HepG2 (cell line): ENCODE results near the gene NGEF. TPM values are rescaled to one million over a fixed set of nuclear protein-coding genes. Genes with fewer than 3 reads are reported as not detected.

Source experiments
- AGO2 ChIP-seq: fragments of 200-400 bp; formaldehyde crosslinking; optimal IDR thresholded peaks from 2 replicates; pipeline ENCODE3; 2017; ENCODE audit warnings: mild to moderate bottlenecking, low read depth, low read length, moderate library complexity
- BHLHE40 ChIP-seq: IDR thresholded peaks from 2 replicates; pipeline ENCODE4 v1.6.1; 2011; ENCODE audit warnings: low read length, improper control_type of control experiment
- CREM ChIP-seq, 2 experiments: sonication (generic) in 1 of 2; formaldehyde crosslinking in 1 of 2; IDR thresholded peaks; 2 replicates each; pipeline versions ENCODE4 v1.4.0 to v1.6.1; 2016 to 2020; ENCODE audit warnings: antibody characterized with exemption in 1 of 2, mild to moderate bottlenecking in 1 of 2, missing genetic modification reagents in 1 of 2
- DMAP1 ChIP-seq: IDR thresholded peaks from 2 replicates; pipeline ENCODE4 v1.6.1; 2016
- FLYWCH1 ChIP-seq: sonication (generic); formaldehyde crosslinking; IDR thresholded peaks from 2 replicates; pipeline ENCODE4 v1.8.1; 2023; ENCODE audit warnings: mild to moderate bottlenecking, missing genetic modification reagents
- FOXA3 ChIP-seq: IDR thresholded peaks from 2 replicates; pipeline ENCODE4 v1.6.1; 2016; ENCODE audit warnings: missing genetic modification reagents, missing compliant biosample characterization
- KAT7 ChIP-seq: IDR thresholded peaks from 2 replicates; pipeline ENCODE4 v1.6.1; 2018; ENCODE audit warnings: borderline replicate concordance, missing compliant biosample characterization
- KDM2A ChIP-seq: sonication (generic); formaldehyde crosslinking; IDR thresholded peaks from 2 replicates; pipeline ENCODE4 v1.4.0; 2020; ENCODE audit warnings: low read depth, missing genetic modification reagents, borderline replicate concordance
- KDM5A ChIP-seq: fragments of 200-600 bp; sonication (generic); IDR thresholded peaks from 2 replicates; pipeline ENCODE4 v1.7.0; 2018; ENCODE audit warnings: antibody characterized with exemption, mild to moderate bottlenecking, low read length, borderline replicate concordance
- KDM5B ChIP-seq: sonication (generic); formaldehyde crosslinking; IDR thresholded peaks from 2 replicates; pipeline ENCODE4 v1.4.0; 2020; ENCODE audit warnings: missing genetic modification reagents, mild to moderate bottlenecking, borderline replicate concordance
- MAX ChIP-seq: IDR thresholded peaks from 2 replicates; pipeline ENCODE4 v1.6.1; 2012; ENCODE audit warnings: inconsistent platforms
- MYC ChIP-seq: sonication (generic); formaldehyde crosslinking; IDR thresholded peaks from 2 replicates; pipeline ENCODE4 v1.9.0; 2021; ENCODE audit warnings: missing genetic modification reagents, borderline replicate concordance
- NFE2 ChIP-seq: sonication (generic); formaldehyde crosslinking; IDR thresholded peaks from 2 replicates; pipeline ENCODE4 v1.4.0; 2020; ENCODE audit warnings: missing genetic modification reagents
- PHF5A ChIP-seq: IDR thresholded peaks from one replicate; pipeline ENCODE4 v1.6.1; 2018; ENCODE audit warnings: low read depth, missing genetic modification reagents; ENCODE audit not compliant: unreplicated experiment
- RXRB ChIP-seq: IDR thresholded peaks from 2 replicates; pipeline ENCODE4 v1.6.1; 2016; ENCODE audit warnings: borderline replicate concordance, missing genetic modification reagents, missing compliant biosample characterization
- SATB2 ChIP-seq: sonication (generic); formaldehyde crosslinking; IDR thresholded peaks from 2 replicates; pipeline ENCODE4 v1.5.0; 2020; ENCODE audit warnings: missing genetic modification reagents
- SKI ChIP-seq: fragments of 450-650 bp; IDR thresholded peaks from one replicate; pipeline ENCODE4 v1.6.1; 2018; ENCODE audit warnings: mild to moderate bottlenecking; ENCODE audit not compliant: partially characterized antibody
- SRSF1 ChIP-seq: fragments of 200-400 bp; formaldehyde crosslinking; optimal IDR thresholded peaks from 2 replicates; pipeline ENCODE3; 2017; ENCODE audit warnings: mild to moderate bottlenecking, low read depth, low read length, moderate library complexity
- TOPORS ChIP-seq: sonication (generic); formaldehyde crosslinking; IDR thresholded peaks from 2 replicates; pipeline ENCODE4 v1.8.0; 2023; ENCODE audit warnings: mild to moderate bottlenecking, missing genetic modification reagents
- YY1 ChIP-seq: IDR thresholded peaks from 2 replicates; pipeline ENCODE4 v1.6.1; 2011; ENCODE audit warnings: low read length, low read depth, moderate library complexity, mild to moderate bottlenecking; ENCODE audit not compliant: insufficient read depth, insufficient replicate concordance
- ZBTB20 ChIP-seq: sonication (generic); formaldehyde crosslinking; IDR thresholded peaks from 2 replicates; pipeline ENCODE4 v1.8.1; 2023; ENCODE audit warnings: missing genetic modification reagents, low read depth, mild to moderate bottlenecking, borderline replicate concordance
- ZKSCAN1 ChIP-seq: fragments of 150-350 bp; IDR thresholded peaks from 2 replicates; pipeline ENCODE4 v1.6.1; 2014; ENCODE audit warnings: low read length
- ZNF383 ChIP-seq: sonication (generic); formaldehyde crosslinking; IDR thresholded peaks from 2 replicates; pipeline ENCODE4 v1.4.0; 2020; ENCODE audit warnings: missing genetic modification reagents, mild to moderate bottlenecking, borderline replicate concordance
- ZNF431 ChIP-seq: sonication (generic); formaldehyde crosslinking; IDR thresholded peaks from 2 replicates; pipeline ENCODE4 v1.9.0; 2022; ENCODE audit warnings: missing genetic modification reagents, low read depth, mild to moderate bottlenecking, borderline replicate concordance
- ZNF451 ChIP-seq: sonication (generic); formaldehyde crosslinking; IDR thresholded peaks from 2 replicates; pipeline ENCODE4 v1.5.0; 2020; ENCODE audit warnings: mild to moderate bottlenecking, missing genetic modification reagents
- ZNF468 ChIP-seq: sonication (generic); formaldehyde crosslinking; IDR thresholded peaks from 2 replicates; pipeline ENCODE4 v1.8.0; 2022; ENCODE audit warnings: mild to moderate bottlenecking, moderate library complexity, missing genetic modification reagents
- ZNF704 ChIP-seq: sonication (generic); formaldehyde crosslinking; IDR thresholded peaks from 2 replicates; pipeline ENCODE4 v1.8.1; 2023; ENCODE audit warnings: mild to moderate bottlenecking, inconsistent platforms, moderate library complexity, missing genetic modification reagents, borderline replicate concordance
- ZNF709 ChIP-seq: sonication (generic); formaldehyde crosslinking; IDR thresholded peaks from 2 replicates; pipeline ENCODE4 v1.5.0; 2020; ENCODE audit warnings: mild to moderate bottlenecking, missing genetic modification reagents
- ZNF747 ChIP-seq: sonication (generic); formaldehyde crosslinking; IDR thresholded peaks from 2 replicates; pipeline ENCODE4 v1.8.1; 2023; ENCODE audit warnings: missing genetic modification reagents, mild to moderate bottlenecking, borderline replicate concordance
- ZNF841 ChIP-seq: sonication (generic); formaldehyde crosslinking; IDR thresholded peaks from 2 replicates; pipeline ENCODE4 v1.8.1; 2023; ENCODE audit warnings: missing genetic modification reagents, borderline replicate concordance
- ZSCAN25 ChIP-seq: sonication (generic); formaldehyde crosslinking; IDR thresholded peaks from 2 replicates; pipeline ENCODE4 v1.8.0; 2022; ENCODE audit warnings: mild to moderate bottlenecking, missing genetic modification reagents
- polyA plus RNA-seq, 8 experiments: library from polyadenylated mRNA; depleted of rRNA in 3 of 8; stranded (reverse) in 7 of 8; unstranded in 1 of 8; fragments of >200 nt; fragmentation: Illumina TruSeq in 4 of 8; extraction: Trizol in 4 of 8; gene quantifications; 2 replicates each; pipeline versions ENCODE4 v1.2.1 to v1.2.3, GENCODE V29; 2011 to 2016; ENCODE audit warnings: low read depth in 4 of 8, missing spikeins in 1 of 8, mixed read lengths in 1 of 8; ENCODE audit not compliant: insufficient read depth in 1 of 8
- total RNA-seq, 5 experiments: library from RNA; depleted of rRNA; stranded (reverse); fragments of >200 nt; fragmentation: Illumina TruSeq; extraction: Trizol; gene quantifications; 2 replicates each; pipeline ENCODE4 v1.2.3, GENCODE V29; 2016; ENCODE audit warnings: low read depth in 1 of 5

NGEF gene
- total and polyA plus RNA-seq, 2 of the 13 experiments (the other 11 are each of a cell fraction or from before 2014, with no cell fraction given): 14.4 to 36.9 TPM

GRCh38 chr2:232876161-232876977 lies 136.7 kb downstream of the NGEF start (continued):
- 0 out of 2 replicates have a peak, but pooled peaks have one; percentile 46 for TF ChIP-seq ZNF451 (CRISPR knock-in tag)
- TF ChIP-seq KDM5A: peak; percentile 75; the same call in 1 of the 2 replicates
- TF ChIP-seq BHLHE40: peak; percentile 72
- no peak for TF ChIP-seq ZKSCAN1
- 0 out of 2 replicates have a peak, but pooled peaks have one; percentile 24 for TF ChIP-seq FLYWCH1 (CRISPR knock-in tag)
- TF ChIP-seq KDM2A: peak; percentile 54; the same call in 1 of the 2 replicates
- TF ChIP-seq ZNF841 (CRISPR knock-in tag): no peak
- TF ChIP-seq ZNF747 (CRISPR knock-in tag): no peak
- no peak for TF ChIP-seq NFE2 (CRISPR knock-in tag)
- TF ChIP-seq ZNF709 (CRISPR knock-in tag): no peak
- peak; percentile 44; the same call in 1 of the 2 replicates for TF ChIP-seq MYC (CRISPR knock-in tag)
- no peak for TF ChIP-seq ZNF704 (CRISPR knock-in tag)
- peak; percentile 30; the same call in 1 of the 2 replicates for TF ChIP-seq ZSCAN25 (CRISPR knock-in tag)
- TF ChIP-seq TOPORS (CRISPR knock-in tag): no peak
- no peak for TF ChIP-seq ZNF468 (CRISPR knock-in tag)
- no peak for TF ChIP-seq FOXA3 (CRISPR knock-in tag)
- peak; percentile 44 for TF ChIP-seq YY1
- peak; percentile 16 for TF ChIP-seq SKI
- peak; percentile 32; the same call in 1 of the 2 replicates for TF ChIP-seq DMAP1 (CRISPR knock-in tag)
- no peak; the same call in 1 of the 2 replicates for TF ChIP-seq ZBTB20 (CRISPR knock-in tag)
- no peak for TF ChIP-seq SRSF1
- no peak for TF ChIP-seq SATB2
- no peak for TF ChIP-seq ZNF383 (CRISPR knock-in tag)
- TF ChIP-seq AGO2: peak; percentile 98
- TF ChIP-seq MAX: peak; percentile 68
- no peak for TF ChIP-seq RXRB
- TF ChIP-seq CREM (IDR thresholded peaks at IDR 0.05): no peak
- TF ChIP-seq CREM (CRISPR knock-in tag; IDR thresholded peaks at IDR 0.05): no peak
- TF ChIP-seq ZNF431 (CRISPR knock-in tag): 0 out of 2 replicates have a peak, but pooled peaks have one; percentile 58
- TF ChIP-seq KDM5B: no peak; the same call in 1 of the 2 replicates
- peak; percentile 11 for TF ChIP-seq PHF5A (CRISPR knock-in tag)
- TF ChIP-seq KAT7 (CRISPR knock-in tag): peak; percentile 36; the same call in 1 of the 2 replicates
